ENCODE data around the gene CD19. TPM values are rescaled to one million over a fixed set of nuclear protein-coding genes. Genes with fewer than 3 reads are reported as not detected.
"Not testable (repeated sequence)": the region's sequence is repeated elsewhere in the genome, so short reads cannot be mapped to it uniquely, and the experiment has no call there.

CD19 gene
- total RNA-seq, 1 donor from 2014 or later, result not detected

- DNase-seq (ENCODE audit: extremely low read depth, low read depth, low spot score), result not testable (repeated sequence)
These were observed 48.6 kb downstream of the CD19 start for GRCh38 chr16:28980330-28980729.

DNA sequence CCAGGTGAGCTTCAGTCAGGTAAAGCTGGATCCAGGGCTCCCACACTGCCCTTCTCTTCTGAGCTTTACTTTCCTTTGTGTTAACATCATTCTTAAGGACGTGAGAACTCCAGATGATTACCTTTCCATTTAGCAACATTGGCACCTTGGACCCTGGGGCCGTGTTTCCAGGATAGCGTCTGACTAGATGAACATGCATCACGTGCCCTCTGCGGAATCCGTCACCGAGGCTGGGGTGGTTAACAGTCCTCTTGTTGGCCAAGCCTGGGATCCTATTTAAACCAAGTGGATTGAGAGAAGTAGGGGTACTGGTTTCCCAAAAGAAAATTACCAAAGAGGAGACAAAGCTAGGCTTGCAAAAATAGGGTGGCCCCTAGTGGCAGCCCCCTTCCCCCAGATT is 49.2 kb downstream of the CD19 start:
- no peak for DNase-seq (ENCODE audit: extremely low read depth, low read depth, low spot score)

- DNase-seq (ENCODE audit: extremely low read depth, low read depth, low spot score), result no peak
These were observed 49.7 kb downstream of the CD19 start for GRCh38 chr16:28981517-28981916.

DNA sequence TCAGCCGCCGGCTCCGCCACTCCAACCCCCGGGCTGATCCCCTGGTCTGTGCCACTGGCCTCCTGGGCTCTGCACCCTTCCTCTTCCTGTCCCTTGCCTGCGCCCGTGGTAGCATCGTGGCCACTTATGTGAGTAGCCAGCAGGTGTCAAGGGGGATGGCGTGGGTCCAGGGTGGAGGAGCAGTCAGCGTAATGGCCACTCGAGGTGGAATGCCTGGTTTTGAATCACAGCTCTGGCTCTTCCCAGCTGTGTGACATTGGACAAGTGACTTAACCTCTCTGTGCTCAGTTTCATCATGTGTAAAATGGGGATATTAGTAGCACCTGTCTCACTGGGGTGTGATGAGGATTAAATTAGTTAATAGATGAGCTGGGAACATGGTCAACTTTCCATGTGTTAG is 50.6 kb downstream of the CD19 start:
- DNase-seq (ENCODE audit: extremely low read depth, low read depth, low spot score), result no peak

DNA sequence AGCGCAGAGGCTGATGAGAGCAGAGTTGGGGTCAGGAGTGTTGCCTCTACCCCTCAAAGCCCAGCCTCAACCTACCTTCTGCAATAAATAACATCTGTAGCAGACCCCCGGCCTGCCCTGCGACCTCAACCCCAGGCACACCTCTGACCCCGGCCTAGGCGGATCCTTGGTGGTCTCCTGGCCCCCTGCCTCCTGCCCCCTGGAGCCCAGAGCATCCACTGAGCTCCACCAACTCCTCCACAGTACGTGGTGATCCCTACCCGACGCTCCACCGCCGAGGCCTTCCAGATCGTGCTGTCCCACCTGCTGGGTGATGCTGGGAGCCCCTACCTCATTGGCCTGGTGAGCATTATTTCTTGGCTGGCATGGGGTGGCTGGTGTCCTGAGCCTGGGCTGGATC is 51.2 kb downstream of the CD19 start:
- DNase-seq (ENCODE audit: extremely low read depth, low read depth, low spot score), result no peak

DNA sequence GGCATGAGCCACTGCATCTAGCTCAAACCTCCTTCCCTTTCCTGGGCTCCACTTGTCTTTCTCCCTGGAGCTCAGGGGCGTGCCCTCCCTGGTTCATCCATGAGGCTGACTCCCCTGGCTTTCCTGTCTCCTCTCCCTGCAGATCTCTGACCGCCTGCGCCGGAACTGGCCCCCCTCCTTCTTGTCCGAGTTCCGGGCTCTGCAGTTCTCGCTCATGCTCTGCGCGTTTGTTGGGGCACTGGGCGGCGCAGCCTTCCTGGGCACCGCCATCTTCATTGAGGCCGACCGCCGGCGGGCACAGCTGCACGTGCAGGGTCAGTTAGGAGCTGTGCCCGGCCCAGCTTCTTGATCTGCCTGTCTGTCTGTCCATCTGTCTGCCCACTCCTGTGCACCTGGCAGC is 51.9 kb downstream of the CD19 start:
- DNase-seq (ENCODE audit: extremely low read depth, low read depth, low spot score), result no peak

DNA sequence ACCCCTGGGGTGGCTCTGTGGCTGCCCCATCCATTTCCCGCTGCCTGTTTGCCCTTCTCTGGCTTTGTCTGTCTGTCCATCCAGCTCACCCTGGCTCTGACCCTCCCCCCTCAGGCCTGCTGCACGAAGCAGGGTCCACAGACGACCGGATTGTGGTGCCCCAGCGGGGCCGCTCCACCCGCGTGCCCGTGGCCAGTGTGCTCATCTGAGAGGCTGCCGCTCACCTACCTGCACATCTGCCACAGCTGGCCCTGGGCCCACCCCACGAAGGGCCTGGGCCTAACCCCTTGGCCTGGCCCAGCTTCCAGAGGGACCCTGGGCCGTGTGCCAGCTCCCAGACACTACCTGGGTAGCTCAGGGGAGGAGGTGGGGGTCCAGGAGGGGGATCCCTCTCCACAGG is 52.3 kb downstream of the CD19 start:
- no peak for DNase-seq (ENCODE audit: extremely low read depth, low read depth, low spot score)

GRCh38 chr16:28984619-28985135 is 52.9 kb downstream of the CD19 start, which contains the start of gene LAT:
Gene LAT (plus strand): TSS chr16:28985052. CDS start chr16:28985418, 366 bp downstream.
- no peak for DNase-seq (ENCODE audit: extremely low read depth, low read depth, low spot score)

- DNase-seq (ENCODE audit: extremely low read depth, low read depth, low spot score), result no peak
These were observed 53.7 kb downstream of the CD19 start for GRCh38 chr16:28985211-28986041.

GRCh38 chr16:28986046-28986445 is 54.3 kb downstream of the CD19 start:
- DNase-seq (ENCODE audit: extremely low read depth, low read depth, low spot score), result no peak

DNA sequence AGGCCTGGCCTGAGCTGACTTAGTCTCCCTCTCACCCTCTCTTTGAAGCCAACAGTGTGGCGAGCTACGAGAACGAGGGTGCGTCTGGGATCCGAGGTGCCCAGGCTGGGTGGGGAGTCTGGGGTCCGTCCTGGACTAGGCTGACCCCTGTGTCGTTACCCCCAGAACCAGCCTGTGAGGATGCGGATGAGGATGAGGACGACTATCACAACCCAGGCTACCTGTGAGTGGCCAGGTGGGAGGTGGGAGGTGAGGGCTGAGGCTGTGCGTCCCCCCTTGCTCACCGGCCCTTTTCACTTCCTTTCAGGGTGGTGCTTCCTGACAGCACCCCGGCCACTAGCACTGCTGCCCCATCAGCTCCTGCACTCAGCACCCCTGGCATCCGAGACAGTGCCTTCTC is 54.7 kb downstream of the CD19 start:
- no peak for DNase-seq (ENCODE audit: extremely low read depth, low read depth, low spot score)

DNA sequence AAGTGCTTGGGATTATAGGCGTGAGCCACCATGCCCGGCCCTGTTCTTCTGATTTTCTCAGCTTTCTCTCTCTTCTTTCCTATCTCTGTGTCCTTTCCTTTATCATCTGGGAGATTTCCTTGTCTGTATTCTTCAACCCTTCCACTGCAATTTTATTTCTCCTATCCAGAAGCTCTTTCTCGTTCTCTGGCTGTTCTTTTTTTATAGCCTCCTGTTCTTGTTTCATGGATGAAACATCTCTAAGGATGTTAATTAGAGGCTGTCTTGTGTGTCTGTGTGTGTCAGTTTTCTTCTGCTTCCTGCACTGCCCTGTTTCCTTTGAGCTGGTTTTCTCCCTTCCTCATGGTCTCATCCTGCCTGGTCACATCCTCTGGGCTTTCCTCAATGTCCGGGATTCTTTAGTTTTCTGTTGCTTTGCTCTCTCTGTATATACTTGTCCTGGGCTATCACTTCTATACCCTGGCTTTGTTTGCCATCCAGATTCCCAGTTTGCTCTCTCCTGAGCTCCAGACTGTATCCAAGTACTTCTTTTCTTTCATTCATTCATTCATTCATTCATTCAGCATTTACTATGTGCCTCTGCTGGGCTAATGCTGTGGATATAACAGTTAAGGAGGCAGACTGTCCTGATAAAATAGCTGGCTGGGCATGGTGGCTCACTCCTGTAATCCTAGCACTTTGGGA is 55.5 kb downstream of the CD19 start:
- no peak for DNase-seq (ENCODE audit: extremely low read depth, low read depth, low spot score)

Other genes starting within 250 kb of the CD19 start
- gene EIF3C, start 220.5 kb upstream of the CD19 start, total RNA-seq, result 164 and 168 TPM in 2 replicates
- 0.92 and 2.0 TPM in 2 replicates for gene NPIPB9, start 180.2 kb upstream of the CD19 start, total RNA-seq
- gene ATXN2L, start 109.0 kb upstream of the CD19 start, total RNA-seq, result 139 and 166 TPM in 2 replicates
- 144 TPM in 2 replicates for gene TUFM, start 85.6 kb upstream of the CD19 start, total RNA-seq
- gene SH2B1, start 68.1 kb upstream of the CD19 start, total RNA-seq, result 25.6 and 30.7 TPM in 2 replicates
- gene ATP2A1, start 53.5 kb upstream of the CD19 start, total RNA-seq, result 0.19 and 0.53 TPM in 2 replicates
- gene RABEP2, start 6.7 kb upstream of the CD19 start, total RNA-seq, result 61.0 and 76.5 TPM in 2 replicates
- 21.0 and 38.7 TPM in 2 replicates for gene NFATC2IP, start 19.0 kb downstream of the CD19 start, total RNA-seq
- gene SPNS1, start 42.8 kb downstream of the CD19 start, total RNA-seq, result 58.5 and 74.8 TPM in 2 replicates
- 2.3 and 3.0 TPM in 2 replicates for gene LAT, start 53.1 kb downstream of the CD19 start, total RNA-seq

Data from glomerular endothelial cell (primary cell).